ENCODE results near the gene USF3.

USF3 gene, protein sequence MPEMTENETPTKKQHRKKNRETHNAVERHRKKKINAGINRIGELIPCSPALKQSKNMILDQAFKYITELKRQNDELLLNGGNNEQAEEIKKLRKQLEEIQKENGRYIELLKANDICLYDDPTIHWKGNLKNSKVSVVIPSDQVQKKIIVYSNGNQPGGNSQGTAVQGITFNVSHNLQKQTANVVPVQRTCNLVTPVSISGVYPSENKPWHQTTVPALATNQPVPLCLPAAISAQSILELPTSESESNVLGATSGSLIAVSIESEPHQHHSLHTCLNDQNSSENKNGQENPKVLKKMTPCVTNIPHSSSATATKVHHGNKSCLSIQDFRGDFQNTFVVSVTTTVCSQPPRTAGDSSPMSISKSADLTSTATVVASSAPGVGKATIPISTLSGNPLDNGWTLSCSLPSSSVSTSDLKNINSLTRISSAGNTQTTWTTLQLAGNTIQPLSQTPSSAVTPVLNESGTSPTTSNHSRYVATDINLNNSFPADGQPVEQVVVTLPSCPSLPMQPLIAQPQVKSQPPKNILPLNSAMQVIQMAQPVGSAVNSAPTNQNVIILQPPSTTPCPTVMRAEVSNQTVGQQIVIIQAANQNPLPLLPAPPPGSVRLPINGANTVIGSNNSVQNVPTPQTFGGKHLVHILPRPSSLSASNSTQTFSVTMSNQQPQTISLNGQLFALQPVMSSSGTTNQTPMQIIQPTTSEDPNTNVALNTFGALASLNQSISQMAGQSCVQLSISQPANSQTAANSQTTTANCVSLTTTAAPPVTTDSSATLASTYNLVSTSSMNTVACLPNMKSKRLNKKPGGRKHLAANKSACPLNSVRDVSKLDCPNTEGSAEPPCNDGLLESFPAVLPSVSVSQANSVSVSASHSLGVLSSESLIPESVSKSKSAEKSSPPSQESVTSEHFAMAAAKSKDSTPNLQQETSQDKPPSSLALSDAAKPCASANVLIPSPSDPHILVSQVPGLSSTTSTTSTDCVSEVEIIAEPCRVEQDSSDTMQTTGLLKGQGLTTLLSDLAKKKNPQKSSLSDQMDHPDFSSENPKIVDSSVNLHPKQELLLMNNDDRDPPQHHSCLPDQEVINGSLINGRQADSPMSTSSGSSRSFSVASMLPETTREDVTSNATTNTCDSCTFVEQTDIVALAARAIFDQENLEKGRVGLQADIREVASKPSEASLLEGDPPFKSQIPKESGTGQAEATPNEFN (N-terminal part only)

DNA sequence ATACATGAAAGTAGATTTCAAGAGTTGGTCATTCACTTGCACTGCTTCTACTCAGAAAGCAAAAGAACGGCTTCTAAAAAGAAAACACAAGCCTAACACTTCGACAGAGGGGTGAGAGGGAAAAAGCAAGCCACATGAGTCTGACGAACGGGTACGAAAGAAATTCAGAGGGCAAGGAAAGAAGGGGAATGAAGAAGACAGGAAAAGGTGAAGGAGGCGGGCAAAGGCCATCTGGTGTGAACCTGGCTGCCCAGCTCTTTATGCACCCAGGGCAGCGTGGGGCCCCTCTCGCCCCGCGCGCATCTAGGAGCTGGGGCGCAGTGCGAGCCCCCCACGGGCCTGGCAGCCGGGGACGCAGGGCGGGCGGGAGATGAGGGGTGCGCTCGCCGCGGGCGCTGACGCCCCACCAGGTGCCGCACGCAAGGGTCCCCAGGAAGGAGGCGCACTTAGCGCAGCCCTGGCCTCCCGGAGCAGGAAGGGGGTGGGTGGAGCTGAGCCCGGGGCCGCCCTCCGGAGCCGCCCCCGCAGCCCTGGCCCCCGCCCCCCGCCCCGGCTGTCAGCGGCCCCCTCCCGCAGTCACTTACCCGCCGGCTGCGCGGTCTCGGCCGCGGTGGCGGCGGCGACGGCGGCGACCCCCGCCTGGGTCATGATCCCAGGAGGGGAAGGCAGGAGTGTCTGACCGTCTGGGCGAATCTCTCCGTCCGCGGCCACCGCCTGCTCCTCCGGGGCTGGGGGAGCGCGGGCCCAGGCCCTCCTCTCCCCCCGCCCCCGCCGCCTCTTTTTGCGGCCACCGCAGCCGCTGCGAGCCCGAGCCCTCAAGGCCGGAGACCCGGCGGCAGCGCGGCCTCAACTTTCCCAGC lies at the start of gene USF3:
TSS of gene USF3 (minus strand) at position 857 of the 860 bp plus-strand sequence. CDS start 21,764 bp downstream, outside the sequence.
- no peak for DNase-seq (ENCODE audit: low read depth)

DNA sequence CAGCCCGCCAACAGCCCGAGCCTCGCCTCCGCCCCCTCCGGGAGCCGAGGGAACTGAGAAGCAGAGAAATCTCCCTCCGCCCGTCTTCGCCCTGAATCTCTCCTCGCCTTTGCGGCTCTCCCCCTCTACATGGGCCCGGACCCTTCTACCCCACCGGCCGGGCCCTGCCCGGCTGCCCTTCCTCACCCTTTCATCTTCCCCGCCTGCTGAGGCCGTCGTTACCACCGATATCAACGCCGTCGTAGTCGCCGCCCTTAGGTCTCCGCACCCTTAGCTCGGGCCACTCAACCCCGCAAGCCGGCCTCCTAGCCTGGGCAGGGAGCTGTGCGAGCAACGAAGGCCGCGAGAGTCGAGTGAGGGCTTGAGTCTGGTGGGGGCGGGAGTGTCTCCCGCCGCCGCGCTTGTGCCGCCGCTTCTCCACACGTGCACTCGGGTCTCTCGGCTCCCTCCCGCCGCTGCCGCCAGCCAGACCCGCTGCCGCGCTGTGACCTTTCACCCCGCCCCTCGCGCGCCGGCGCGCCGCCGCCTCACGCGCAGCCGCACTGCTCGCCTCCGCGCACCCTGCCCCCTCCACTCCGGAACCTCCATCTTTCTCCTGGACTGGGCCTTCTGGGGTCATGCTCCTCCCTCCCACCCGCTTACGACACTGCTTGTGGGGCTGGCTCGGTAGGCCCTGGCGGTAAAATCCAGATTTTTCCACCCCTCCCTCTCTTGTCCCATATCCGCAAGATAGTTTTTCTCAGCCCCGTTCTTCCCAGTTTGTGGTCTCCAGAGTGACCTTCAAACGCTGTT lies 49.5 kb upstream of the USF3 start, which contains the start of gene NAA50:
TSS of gene NAA50 (minus strand) at position 494 of the 792 bp plus-strand sequence. CDS start at position 194, 300 bp downstream.
- DNase-seq (ENCODE audit: low read depth), result peak; percentile 87

DNA sequence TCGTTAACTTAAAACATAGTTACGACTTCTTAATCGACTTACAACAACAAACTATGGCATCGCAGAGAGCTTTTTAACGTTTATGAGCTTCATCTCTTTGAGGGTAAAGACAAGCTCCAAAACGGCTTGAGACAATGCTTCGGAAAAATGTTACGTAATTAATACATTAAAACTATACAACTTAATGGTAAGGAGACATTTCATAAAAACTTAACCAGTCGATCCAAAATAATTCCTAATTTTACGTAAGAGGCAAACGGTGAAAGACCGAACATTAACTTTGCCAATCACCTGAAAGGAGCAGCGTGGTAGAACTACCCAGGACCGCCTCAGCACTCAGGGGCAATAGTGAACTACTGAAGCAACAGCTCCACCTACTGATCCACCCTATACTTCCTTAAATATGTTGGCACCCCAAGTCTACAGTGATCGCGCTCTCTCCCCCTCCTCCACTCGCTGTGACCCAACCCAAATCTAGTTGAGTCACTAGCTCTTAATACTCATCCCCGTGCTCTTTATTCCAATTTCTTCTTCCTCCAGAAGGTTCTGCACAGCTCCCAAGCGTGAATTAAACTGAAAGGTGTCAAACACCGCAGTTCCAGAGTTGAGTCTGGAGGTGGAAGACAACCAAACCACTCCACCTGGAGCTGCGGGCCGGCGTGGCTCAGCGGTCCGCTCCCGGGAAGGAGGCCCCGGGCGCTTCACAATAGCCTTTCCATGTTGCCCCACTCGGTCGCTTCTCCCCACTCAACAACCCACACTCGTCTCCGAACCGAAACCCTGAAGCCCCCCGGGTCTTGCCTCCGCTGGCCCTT lies 48.7 kb upstream of the USF3 start:
- peak; percentile 76 for DNase-seq (ENCODE audit: low read depth)

DNA sequence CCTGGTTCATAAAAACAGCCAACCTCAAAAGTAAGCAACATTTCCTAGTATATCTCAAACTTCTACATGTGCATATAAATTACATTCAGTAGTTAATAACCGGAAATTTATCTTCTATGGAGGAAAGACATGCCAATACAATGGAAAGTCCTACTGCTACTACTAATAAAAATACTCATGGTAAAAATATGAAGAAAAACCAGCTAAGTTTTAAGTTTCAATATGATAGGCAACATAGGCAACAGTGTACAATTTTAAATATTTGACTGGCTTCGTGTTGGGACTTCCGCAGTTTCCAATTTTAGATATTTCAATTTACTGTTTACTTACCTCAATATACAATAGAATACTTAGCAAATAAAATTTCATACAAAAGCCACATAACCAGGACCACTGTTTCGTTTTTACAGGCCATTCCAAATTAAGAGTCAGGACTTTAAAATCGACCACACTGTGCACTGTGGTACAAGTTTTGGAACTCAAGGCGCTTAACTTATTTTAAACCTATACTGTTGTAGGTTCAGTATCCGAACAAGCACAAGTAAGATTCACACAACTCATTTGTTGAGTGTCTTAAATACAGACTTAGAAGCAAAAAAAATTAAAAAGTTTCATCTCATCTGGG lies 46.7 kb upstream of the USF3 start:
- DNase-seq (ENCODE audit: low read depth), result no peak

DNA sequence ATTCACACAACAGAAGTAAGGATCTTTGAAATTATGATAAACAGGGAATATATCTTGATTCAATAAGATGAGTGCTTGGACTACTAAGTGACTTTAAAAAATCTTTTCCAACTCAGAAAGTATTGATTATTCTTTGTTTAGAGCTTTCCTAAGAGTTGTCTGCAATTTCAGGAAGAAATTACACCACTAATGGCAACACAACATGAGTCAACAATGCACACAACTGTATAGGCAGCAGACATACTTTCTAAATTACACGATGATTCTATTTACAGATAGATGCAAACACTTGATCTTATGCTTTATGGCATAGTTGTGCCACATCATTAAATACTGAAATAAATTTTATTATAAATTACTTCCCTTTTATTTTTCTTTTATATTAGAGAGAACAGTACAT lies 45.2 kb upstream of the USF3 start:
- no peak for DNase-seq (ENCODE audit: low read depth)

DNA sequence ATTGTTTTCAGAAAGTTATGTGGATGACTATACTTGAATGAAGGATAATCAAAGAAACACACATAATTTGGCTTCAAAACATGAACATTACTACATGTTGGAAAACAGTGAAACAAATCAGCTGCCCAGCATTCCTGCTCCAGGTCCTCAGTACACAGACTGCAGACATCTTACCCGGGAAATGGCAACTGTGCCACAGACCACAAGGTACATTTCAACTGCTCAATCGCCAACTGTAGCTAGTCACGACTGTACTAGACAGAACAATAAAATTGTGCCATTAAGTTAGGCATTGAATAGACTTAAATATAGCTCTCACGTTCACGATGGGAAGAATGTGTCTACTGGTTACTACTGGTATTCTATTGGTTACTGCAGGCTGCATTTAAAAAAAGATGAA lies 44.6 kb upstream of the USF3 start:
- DNase-seq (ENCODE audit: low read depth), result no peak

DNA sequence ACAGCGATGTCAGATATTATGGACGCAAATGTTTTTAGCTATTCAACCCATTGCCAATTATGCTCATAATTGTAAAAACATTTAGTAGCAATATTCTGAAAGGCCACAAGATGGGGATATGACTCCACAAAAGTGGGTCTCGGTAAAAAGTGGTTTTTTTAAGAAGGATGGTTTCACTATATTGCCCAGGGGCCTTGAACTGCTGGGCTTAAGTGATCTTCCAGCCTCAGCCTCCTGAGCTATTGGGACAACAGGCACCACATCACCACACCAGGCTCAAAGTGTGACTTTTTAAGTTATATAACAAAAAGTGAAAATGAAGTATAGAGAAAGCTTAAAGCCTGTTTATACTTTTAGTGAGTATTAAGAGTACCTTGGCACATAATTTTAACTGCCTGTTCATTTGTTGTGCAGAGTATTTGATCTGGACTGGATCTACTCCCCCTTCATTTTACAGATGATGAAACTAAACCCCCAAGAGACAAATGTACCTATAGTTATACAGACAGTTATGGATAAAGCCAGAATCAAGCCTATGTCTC lies 40.2 kb upstream of the USF3 start:
- peak; percentile 29 for DNase-seq (ENCODE audit: low read depth)

DNA sequence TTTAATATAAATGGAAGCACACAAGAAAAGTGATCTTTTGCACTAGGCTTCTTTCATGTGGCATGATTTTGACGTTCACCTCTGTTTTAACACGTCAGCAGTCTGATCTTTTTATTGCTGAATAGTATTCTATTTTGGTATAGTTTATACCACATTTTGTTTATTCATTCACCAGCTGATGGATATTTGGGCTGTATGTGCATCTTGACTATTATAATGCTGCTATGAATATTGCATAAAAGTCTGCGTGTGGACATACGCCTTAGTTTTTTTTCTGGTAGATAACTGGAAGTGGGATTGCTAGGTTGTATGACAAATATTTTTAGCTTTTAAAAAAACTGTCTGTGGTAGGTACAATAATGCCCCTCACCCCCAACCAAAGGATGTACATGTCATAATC lies 35.3 kb upstream of the USF3 start:
- DNase-seq (ENCODE audit: low read depth), result no peak

DNA sequence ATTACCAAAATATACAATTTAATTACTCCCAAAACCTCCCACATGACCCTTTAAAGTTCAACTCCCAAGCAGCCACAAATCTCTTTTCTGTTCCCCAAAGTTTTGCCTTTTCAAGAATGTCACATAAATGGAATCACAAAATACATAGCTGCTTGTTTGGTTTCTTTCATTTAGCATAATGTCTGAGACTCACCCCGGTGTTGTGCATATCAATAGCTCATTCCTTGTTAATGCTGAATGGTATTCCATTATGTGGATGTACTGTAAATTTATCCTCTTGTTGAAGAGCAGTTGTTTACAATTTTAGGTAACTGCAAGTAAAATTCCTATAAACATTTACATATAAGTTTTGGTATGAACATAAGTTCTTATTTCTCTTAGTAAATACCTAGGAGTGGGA lies 34.1 kb upstream of the USF3 start:
- no peak for DNase-seq (ENCODE audit: low read depth)

DNA sequence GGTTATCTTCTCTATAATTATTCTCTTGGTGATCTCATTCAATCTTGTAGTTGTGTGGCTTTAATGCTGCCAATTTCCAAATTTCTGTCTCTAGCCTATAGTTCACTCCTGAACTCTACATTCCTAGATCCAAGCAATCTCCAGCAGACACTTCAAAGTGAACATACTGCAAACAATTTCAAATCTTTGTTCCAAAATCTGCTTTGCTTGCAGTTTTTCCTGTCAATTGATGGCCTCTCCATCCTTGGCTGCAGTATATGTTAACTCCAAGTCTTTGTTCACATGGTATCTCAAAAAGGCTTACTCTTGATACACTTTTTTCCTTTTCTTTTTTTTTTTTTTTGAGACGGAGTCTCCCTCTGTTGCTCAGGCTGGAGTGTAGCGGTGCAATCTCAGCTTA lies 32.2 kb upstream of the USF3 start:
- no peak for DNase-seq (ENCODE audit: low read depth)

DNA sequence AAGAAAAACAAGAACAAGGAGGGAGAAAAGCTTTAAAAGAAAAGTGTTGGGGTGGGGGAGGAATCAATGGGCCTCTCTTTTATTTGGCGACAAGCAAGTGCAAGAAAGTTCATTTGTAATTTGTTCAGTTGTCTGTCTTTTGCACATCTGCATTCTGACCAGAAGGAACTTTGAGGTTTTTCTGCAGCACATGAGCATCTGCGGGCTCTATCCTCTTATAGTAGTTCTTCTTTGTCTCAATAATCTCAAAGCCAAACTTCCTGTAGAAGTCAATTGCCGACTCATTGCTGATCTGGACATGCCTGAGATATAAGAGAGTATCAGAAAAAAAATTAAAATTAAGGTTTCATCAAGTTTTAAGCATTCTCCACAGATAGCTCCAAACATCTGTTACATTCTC lies 25.2 kb upstream of the USF3 start:
- no peak for DNase-seq (ENCODE audit: low read depth)

DNA sequence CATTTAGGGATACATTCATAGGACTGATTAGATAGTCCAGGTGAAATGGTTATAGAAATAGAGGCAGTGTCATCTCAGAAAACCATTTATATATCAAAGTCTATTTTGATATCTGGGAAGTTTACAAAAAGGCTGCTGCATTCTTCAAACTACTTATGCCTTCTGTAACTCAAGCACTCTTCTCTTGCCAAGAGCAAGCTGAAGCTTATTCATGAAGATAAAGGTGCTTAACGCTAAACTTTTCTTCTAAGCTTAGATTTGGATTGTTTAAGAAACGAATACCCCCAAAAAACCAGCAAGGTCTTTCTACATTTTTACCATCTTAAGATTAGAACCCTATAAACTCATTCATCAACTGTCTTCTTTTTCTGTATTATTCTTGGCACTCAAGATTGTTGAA lies 23.3 kb upstream of the USF3 start:
- DNase-seq (ENCODE audit: low read depth), result no peak

DNA sequence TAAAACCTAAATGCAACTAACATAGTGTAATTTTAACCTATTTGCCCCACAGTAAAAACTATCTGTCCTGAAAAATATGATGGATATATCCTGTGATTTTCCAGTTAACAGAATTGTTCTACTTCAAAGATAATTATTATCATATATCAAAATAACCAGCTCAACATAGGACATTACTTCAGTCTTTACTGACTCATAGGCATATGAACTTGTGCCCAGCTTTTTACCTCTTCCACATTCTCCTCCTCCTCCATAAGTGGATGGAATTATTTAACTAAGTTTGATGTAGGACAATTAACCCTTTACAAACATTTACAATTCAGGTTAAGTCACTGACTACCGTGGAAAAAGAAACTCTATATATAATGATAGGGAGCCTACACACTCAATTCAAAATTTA lies 22.9 kb upstream of the USF3 start:
- DNase-seq (ENCODE audit: low read depth), result no peak

DNA sequence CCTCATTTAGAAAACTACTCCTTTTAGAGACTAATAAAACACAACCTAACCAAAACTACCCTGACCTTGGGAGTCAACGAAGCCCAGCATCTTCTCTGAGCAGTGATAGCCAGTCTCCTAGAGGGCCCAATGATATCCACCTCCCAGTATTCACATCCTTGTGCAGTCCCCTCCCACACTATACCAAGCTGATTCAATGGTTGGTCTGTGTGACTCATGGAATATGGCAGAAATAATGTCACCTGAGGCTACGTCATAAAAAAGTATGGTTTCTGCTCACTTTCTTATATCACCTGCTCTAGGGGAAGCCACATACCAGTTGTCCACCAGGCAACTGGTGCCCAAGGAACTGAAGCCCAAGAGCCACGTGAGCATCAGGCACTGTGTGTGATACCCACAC lies 21.4 kb upstream of the USF3 start:
- no peak for DNase-seq (ENCODE audit: low read depth)

DNA sequence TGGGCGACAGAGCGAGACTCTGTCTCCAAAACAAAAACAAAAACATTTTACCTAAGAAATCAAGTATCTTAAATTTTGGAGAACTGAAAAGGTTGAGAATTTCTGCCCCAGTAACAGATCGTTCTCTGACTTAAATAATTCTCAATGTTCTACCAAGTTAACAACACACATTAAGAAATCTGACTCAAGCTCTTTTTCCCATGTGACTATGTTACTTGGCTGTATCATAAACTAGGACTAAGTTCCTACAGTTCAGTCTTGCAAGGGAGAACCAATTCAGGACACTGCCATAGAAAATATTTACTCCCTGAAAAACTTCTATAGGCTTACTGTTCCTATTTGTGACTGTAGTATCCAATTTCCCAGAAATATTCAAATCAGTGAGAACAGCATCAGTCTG lies 20.9 kb upstream of the USF3 start:
- no peak for DNase-seq (ENCODE audit: low read depth)

DNA sequence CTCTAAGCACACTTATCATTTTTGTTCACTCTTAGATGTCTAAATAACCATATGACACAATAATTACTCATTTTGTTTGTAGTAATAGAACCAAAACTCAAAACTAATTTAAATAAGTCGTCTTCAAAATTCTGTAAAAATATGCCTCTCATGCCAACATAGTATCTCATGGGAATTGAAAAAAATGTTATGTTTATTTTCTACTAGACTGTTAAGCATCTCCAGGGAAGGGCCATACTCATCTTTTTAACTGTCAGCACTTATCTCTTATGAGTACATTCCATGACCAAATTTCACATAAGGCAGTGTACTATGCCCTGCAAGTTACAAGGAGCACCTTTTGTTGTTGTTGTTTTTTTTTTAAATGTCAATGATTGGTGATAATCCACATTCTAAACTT lies 18.3 kb upstream of the USF3 start:
- DNase-seq (ENCODE audit: low read depth), result no peak

DNA sequence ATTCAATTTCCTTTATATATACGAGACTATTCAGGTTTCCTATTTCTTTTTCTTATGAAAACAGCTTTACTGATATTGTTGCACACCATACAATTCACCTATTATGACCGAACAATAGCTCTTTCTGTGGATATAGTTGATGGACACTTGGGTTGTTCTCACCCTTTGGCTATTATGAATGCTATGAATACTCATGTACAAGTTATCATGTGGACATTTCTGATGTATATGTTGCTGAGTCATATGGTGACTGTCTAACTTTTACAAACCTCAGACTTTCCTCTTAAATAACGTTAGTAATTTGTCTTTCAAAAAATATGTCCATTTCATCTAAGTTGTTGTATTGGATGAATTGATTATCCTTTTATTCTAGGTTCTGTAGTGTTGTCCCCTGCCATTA lies 15.7 kb upstream of the USF3 start:
- DNase-seq (ENCODE audit: low read depth), result no peak

DNA sequence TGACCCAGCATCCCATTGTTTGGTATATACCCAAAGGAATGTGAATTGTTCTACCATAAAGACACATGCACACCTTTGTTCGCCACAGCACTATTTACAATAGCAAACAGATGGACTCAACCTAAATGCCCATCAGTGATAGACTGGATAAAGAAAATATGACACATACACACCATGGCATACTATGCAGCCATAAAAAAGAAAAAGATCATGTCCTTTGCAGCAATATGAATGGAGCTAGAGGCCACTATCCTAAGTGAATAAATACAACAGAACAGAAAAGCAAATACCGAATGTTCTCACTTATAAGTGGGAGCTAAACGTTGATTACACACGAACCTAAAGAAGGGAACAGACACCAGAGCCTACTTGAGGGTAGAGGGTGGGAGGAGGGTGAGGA lies 11.4 kb upstream of the USF3 start:
- no peak for DNase-seq (ENCODE audit: low read depth)

DNA sequence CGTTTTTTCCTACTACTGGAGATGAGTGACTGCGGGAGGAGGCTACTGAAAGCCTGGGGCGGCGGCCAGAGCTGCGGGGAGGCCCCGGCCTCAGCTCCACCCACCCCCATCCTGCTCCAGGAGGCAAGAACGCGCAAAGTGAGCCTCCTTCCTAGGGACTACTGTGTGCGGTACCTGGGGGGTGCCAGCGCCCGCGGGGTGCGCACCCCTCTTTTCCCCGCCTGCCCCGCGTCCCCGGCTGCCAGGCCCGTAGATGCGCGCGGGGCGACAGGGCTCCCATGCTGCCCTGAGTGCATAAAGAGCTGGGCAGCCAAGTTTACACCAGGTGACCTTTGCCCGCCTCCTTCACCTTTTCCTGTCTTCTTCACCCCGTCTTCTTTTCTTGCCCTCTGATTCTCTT lies 2.5 kb upstream of the USF3 start:
- DNase-seq (ENCODE audit: low read depth), result no peak

Data from GM04504 (cell line).